SK-N-MC (cell line): Measurements from ENCODE around the gene SLC12A5.

ENCODE experiments used
- DNase-seq: peaks from one replicate; pipeline ENCODE4 v3.0.0-alpha.2; 2011; ENCODE audit warnings: low read depth, low spot score
- H3K27ac ChIP-seq: fragments of 200-600 bp; sonication (generic); 2 replicates; pipeline ENCODE4 v1.5.1; 2016; ENCODE audit warnings: mixed run types
- H3K36me3 ChIP-seq: fragments of 200-600 bp; sonication (generic); 2 replicates; pipeline ENCODE4 v1.6.1; 2017; ENCODE audit warnings: antibody characterized with exemption, low read length, mixed read lengths; ENCODE audit not compliant: insufficient read depth
- H3K4me3 ChIP-seq: fragments of 200-600 bp; sonication (generic); 2 replicates; pipeline ENCODE4 v1.5.1; 2016
- H3K9ac ChIP-seq: fragments of 200-600 bp; sonication (generic); 2 replicates; pipeline ENCODE4 v1.8.0; 2017; ENCODE audit warnings: mixed run types, mixed read lengths; ENCODE audit not compliant: insufficient read length
- H3K9me3 ChIP-seq: fragments of 200-600 bp; sonication (generic); 2 replicates; pipeline ENCODE4 v1.6.1; 2017; ENCODE audit warnings: low read depth, mild to moderate bottlenecking, antibody characterized with exemption, low read length, moderate library complexity, mixed read lengths
- EZH2 ChIP-seq: fragments of 200-600 bp; sonication (generic); IDR thresholded peaks from one replicate; pipeline ENCODE4 v1.6.1; 2017; ENCODE audit warnings: antibody characterized with exemption
- FOXP2 ChIP-seq: optimal IDR thresholded peaks from 2 replicates; pipeline ENCODE3; 2011; ENCODE audit warnings: mild to moderate bottlenecking, moderate library complexity; ENCODE audit not compliant: insufficient read depth; ENCODE audit errors: extremely low read length, control extremely low read depth
- POLR2AphosphoS5 ChIP-seq: IDR thresholded peaks from 2 replicates; pipeline ENCODE4 v1.6.1; 2012; ENCODE audit warnings: mild to moderate bottlenecking, low read depth, low read length, borderline replicate concordance

The SLC12A5 gene

DNA sequence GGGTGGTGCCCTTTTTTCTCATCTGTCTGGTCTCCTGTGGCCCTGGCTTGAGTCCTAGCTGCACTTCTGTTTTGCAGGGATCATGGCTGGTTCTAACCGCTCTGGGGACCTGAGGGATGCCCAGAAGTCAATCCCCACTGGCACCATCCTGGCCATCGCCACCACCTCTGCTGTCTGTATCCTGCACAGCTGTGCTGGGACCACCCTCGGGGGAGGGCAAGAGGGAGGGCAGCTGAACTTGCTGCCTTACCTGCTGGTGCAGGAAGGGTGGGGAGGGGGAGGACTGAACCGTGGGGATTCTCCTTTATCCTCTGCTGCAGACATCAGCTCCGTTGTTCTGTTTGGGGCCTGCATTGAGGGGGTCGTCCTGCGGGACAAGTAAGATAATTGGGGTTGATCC is 14.5 kb downstream of the SLC12A5 start:
- no peak overlapping the region for H3K9ac ChIP-seq
- no peaks in the 10 kb centered on the region for H3K9me3 ChIP-seq
- no peak overlapping the region for H3K27ac ChIP-seq
- TF ChIP-seq EZH2 (no peak), POLR2AphosphoS5 (no peak), FOXP2 (no peak)
- DNase-seq = no peak
- H3K4me3 ChIP-seq = no peak overlapping the region
- H3K36me3 ChIP-seq = no peaks in the 10 kb centered on the region

DNA sequence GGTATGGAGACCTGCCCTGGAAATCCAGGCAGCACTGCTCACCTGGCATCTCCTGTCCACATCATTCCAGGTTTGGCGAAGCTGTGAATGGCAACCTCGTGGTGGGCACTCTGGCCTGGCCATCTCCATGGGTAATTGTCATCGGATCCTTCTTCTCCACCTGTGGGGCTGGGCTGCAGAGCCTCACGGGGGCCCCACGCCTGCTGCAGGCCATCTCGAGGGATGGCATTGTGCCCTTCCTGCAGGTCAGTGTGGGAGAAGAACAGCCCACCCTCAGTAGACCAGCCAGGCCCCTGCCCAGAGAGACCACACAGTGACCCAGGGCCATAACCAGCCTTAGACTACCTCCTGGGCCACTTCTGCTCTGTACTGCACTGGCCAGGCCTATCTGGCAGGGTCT is 15.9 kb downstream of the SLC12A5 start:
- H3K9ac ChIP-seq = no peak overlapping the region
- no peak overlapping the region for H3K4me3 ChIP-seq
- no peaks in the 10 kb centered on the region for H3K36me3 ChIP-seq
- TF ChIP-seq FOXP2 (no peak), EZH2 (no peak), POLR2AphosphoS5 (no peak)
- no peak overlapping the region for H3K27ac ChIP-seq
- H3K9me3 ChIP-seq = no peaks in the 10 kb centered on the region
- DNase-seq = no peak

DNA sequence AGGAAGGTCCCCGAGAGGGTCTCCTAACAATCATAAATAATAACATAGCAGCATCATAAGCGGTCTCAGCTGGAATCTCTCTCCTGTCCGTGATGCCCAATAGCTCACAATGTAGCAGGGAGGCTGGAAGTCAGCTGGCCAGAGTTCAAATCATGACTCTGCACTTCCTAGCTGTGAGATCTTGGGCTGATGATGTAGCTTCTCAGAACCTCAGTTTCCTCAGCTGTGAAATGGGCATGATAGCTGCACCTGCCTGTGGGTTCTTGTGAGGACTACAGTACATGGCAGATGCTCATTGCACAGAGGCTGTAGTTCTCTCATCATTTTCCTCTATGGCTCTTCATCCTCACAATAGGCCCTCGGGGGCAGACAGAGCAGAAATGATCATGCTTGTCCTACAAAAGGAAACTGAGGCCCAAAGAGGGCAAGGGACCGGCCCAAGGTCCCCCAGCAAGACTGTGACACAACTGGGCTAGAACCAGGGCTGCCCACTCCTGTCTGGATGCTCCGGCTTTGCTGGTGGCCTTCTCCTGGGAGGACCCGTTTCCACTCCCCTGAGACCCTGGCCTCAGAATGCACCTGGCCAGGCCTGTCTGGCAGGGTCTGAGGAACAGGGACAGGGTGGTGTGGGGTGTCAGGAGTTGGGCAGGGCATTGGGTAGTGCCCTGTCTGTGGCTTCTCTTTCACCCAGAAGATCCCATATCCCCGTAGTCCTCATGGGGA is 17.7 kb downstream of the SLC12A5 start:
- H3K9me3 ChIP-seq = no peaks in the 10 kb centered on the region
- H3K36me3 ChIP-seq = no peaks in the 10 kb centered on the region
- no peak overlapping the region for H3K9ac ChIP-seq
- TF ChIP-seq POLR2AphosphoS5 = no peak
- TF ChIP-seq EZH2 = no peak
- no peak for TF ChIP-seq FOXP2
- H3K27ac ChIP-seq = no peak overlapping the region
- no peak overlapping the region for H3K4me3 ChIP-seq
- no peak for DNase-seq

DNA sequence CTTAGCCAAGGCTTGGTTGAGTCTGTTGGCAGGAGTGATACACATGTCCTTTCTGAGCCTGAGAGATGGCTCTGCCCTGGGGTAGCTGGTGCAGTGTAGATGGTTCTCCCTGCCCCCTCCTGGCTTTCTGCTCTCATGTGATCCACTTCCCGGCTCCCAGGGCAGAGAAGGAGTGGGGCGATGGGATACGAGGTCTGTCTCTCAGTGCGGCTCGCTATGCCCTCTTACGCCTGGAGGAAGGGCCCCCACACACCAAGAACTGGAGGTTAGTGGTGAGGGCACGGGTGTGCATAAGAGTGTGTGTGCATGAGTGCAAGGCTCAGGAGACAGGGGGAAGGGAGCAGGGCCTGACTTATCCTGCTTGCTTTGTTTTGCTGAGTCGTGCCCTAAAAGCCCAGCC is 18.8 kb downstream of the SLC12A5 start:
- TF ChIP-seq POLR2AphosphoS5 (no peak), FOXP2 (no peak)
- H3K27ac ChIP-seq = no peak overlapping the region
- no peaks in the 10 kb centered on the region for H3K9me3 ChIP-seq
- no peak overlapping the region for H3K4me3 ChIP-seq
- no peak for DNase-seq
- no peaks in the 10 kb centered on the region for H3K36me3 ChIP-seq
- no peak overlapping the region for H3K9ac ChIP-seq

DNA sequence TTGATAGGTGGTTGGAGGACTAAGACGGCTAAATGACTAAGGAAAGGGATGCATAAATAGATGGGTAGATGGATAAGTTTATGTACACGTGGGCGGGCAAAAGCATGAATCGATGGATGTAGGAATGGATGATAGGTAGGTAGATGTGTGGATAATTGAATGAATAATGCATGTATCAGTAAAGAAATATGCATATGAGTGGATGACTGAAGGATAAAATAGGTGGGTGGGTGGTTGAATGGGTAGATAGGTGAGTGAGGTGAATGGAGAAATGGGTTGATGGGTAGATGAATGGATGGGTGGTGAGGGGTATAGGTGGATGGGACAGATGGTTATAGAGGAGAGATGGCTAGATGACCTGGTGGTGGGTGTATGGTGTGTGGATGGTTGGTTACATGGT is 20.2 kb downstream of the SLC12A5 start:
- TF ChIP-seq EZH2 = no peak
- TF ChIP-seq FOXP2 = no peak
- no peak for DNase-seq

DNA sequence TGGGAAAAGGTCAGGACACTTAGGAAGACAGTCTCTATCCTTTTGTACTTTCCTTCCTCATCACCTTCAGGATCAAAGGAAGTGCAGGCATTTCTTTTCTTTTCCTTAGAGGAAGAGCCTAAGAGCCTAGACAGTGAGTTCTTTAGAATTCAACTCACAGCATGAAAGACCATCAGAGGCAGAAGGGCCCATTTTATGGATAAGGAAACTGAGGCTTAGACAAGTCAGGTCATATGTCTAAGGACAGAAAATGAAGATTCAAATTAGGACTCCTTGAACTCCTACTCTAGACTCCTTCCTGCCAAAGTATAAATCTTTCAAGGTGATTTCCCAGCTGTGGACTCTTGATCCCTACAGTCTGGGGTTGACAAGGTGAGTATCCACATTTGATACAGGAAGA is 20.8 kb downstream of the SLC12A5 start:
- TF ChIP-seq FOXP2 (no peak), POLR2AphosphoS5 (no peak), EZH2 (no peak)
- DNase-seq = no peak

More for the DNA sequence above, 20.2 kb downstream of the SLC12A5 start:
- Histone ChIP-seq H3K4me3 (no peak overlapping the region), H3K9ac (no peak overlapping the region), H3K9me3 (no peaks in the 10 kb centered on the region), H3K36me3 (no peaks in the 10 kb centered on the region), H3K27ac (no peak overlapping the region)

DNA sequence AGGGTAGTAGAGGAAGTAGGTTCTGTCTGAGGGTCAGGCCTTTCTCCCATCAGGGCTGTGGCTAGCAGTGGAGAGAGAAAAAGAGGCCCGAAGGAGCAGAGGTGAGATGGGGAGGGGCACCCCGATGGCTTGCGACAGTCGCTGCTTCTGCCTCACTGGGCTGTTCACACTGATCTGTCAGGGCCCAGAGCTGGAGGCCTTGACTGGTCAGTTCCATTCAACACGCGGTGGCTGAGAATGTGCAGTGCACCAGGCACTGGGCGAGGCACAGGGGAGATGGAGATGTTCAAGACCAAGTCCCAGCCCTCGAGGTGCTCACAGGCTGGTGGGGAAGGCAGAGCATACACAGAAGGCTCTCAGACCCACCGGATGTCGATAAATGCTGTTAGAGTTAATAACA is 21.4 kb downstream of the SLC12A5 start:
- Histone ChIP-seq H3K27ac (no peak overlapping the region), H3K4me3 (no peak overlapping the region), H3K9me3 (no peaks in the 10 kb centered on the region), H3K9ac (no peak overlapping the region), H3K36me3 (no peaks in the 10 kb centered on the region)
- TF ChIP-seq POLR2AphosphoS5 (no peak), FOXP2 (no peak)
- DNase-seq = no peak

More for the DNA sequence above, 20.8 kb downstream of the SLC12A5 start:
- Histone ChIP-seq H3K9ac (no peak overlapping the region), H3K4me3 (no peak overlapping the region), H3K36me3 (no peaks in the 10 kb centered on the region), H3K27ac (no peak overlapping the region), H3K9me3 (no peaks in the 10 kb centered on the region)

DNA sequence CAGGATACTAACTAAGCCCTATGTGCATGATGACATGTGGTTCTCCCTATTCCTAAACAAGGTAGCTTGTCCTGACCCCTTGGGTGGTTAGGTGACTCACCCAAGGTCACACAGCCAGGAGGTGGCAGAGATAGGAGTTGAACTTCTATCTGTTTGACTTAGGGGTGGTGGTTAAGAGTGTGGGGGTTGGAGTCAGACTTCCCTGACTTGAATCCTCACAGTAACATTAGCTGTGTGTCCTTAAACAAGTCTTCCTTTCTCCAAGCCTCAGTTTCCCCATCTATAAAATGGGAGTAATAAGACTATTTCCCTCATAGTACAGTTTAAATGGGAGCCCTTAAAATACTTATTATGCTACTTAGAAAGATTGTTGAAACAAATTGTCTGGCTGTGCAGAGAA is 21.9 kb downstream of the SLC12A5 start:
- Histone ChIP-seq H3K9me3 (no peaks in the 10 kb centered on the region), H3K27ac (no peak overlapping the region), H3K9ac (no peak overlapping the region), H3K36me3 (no peaks in the 10 kb centered on the region), H3K4me3 (no peak overlapping the region)
- no peak for DNase-seq
- TF ChIP-seq EZH2 (no peak), FOXP2 (no peak), POLR2AphosphoS5 (no peak)
